ENCODE data around the gene TMEM19.

The TMEM19 gene

DNA sequence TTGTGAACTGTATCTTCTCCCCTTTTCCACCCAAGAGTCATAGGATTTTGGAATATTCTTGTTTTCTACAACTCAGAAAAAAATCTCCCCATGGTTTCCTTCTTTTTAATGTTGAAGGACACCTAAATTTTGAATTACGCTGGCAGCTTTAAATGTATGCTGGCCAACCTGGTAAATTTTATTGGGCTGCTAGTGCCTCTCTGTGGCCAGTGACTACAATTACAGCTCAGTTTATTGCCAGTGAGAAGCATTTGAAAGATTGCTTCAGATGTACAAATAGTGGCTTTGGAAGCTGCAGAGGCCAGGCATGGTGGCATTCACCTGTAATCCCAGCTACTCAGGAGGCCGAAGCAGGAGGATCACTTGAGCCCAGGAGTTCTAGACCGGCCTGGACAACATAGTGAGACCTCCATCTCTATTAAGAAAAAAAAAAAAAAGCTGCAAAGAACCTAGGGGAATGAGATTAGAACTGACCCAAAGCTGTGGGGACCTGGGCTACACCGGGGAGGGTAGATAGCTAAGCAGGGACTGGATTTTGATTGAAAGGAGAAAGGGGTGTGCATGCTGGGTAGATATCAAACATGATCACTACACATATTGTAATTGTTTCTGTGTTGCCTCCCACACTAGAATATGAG lies 61.2 kb downstream of the TMEM19 start:
- Histone ChIP-seq H3K27me3 (ENCODE audit: insufficient read depth, insufficient read length) (no peaks in the 10 kb centered on the region), H3K4me3 (ENCODE audit: insufficient read length, low read depth) (no peak overlapping the region), H3K9ac (ENCODE audit: insufficient read length, low read depth) (no peak overlapping the region), H3K4me1 (ENCODE audit: insufficient read depth, insufficient read length) (no peaks in the 10 kb centered on the region), H3K9me3 (ENCODE audit: insufficient read depth, low read length) (no peaks in the 10 kb centered on the region), H3K36me3 (ENCODE audit: insufficient read depth, insufficient read length, low read length) (no peaks in the 10 kb centered on the region)
- TF ChIP-seq YY1 (IDR thresholded peaks at IDR 0.05; ENCODE audit: insufficient read depth, insufficient read length) (no peak), ZNF274 (IDR thresholded peaks at IDR 0.05; ENCODE audit: low read depth, low read length) (no peak), SUZ12 (IDR thresholded peaks at IDR 0.05; ENCODE audit: extremely low read depth, insufficient read depth, insufficient read length) (no peak)
- DNase-seq (ENCODE audit: low read depth, low spot score) = peak; percentile 40

DNA sequence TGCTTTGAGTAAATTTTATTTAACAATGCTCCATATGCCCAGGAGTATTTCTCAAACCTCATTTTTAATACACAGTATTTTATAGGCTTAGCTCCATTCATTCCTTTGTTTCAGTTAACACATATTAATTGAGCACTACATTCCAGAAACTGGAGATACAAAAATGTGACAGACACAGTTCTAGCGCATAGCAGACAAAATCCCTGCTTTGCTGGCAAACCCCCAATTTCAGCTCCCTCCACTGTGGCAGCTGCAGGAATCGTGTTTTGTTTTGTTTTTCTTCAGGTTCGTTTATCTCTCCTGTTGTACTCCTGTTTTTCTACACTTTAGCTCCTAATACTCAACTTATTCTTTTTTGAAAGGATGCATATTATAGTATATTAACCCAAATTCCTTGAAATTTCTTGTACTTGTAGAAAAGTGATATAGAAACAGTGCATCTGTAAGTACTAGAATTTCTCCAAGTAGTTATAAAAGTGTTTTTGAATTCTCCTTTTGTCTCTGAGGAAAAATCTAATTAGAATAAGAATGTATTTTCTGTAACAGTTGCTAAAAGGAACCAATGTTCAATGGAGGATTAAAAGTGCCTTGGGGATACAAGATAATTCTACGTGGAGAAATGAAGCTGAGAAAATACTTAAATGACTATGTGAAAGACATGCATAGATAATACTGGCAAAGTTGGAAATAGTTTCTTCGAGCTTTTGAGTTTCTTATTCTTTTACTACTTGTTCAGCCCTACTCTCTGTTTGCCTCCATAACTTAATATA lies 62.4 kb downstream of the TMEM19 start:
- H3K4me1 ChIP-seq (ENCODE audit: insufficient read depth, insufficient read length) = no peaks in the 10 kb centered on the region
- H3K27me3 ChIP-seq (ENCODE audit: insufficient read depth, insufficient read length) = no peaks in the 10 kb centered on the region
- no peak for DNase-seq (ENCODE audit: low read depth, low spot score)
- no peak overlapping the region for H3K9ac ChIP-seq (ENCODE audit: insufficient read length, low read depth)
- H3K9me3 ChIP-seq (ENCODE audit: insufficient read depth, low read length) = no peaks in the 10 kb centered on the region
- H3K4me3 ChIP-seq (ENCODE audit: insufficient read length, low read depth) = no peak overlapping the region
- TF ChIP-seq YY1 (IDR thresholded peaks at IDR 0.05; ENCODE audit: insufficient read depth, insufficient read length) (no peak), ZNF274 (IDR thresholded peaks at IDR 0.05; ENCODE audit: low read depth, low read length) (no peak), SUZ12 (IDR thresholded peaks at IDR 0.05; ENCODE audit: extremely low read depth, insufficient read depth, insufficient read length) (no peak)
- H3K36me3 ChIP-seq (ENCODE audit: insufficient read depth, insufficient read length, low read length) = no peaks in the 10 kb centered on the region

GRCh38 chr12:71749666-71750065 lies 63.8 kb downstream of the TMEM19 start:
- Histone ChIP-seq H3K27me3 (ENCODE audit: insufficient read depth, insufficient read length) (no peaks in the 10 kb centered on the region), H3K4me3 (ENCODE audit: insufficient read length, low read depth) (no peak overlapping the region), H3K9me3 (ENCODE audit: insufficient read depth, low read length) (no peaks in the 10 kb centered on the region), H3K9ac (ENCODE audit: insufficient read length, low read depth) (no peak overlapping the region), H3K4me1 (ENCODE audit: insufficient read depth, insufficient read length) (peaks cover 3% of the 10 kb centered on the region), H3K36me3 (ENCODE audit: insufficient read depth, insufficient read length, low read length) (no peaks in the 10 kb centered on the region)
- no peak for TF ChIP-seq ZNF274 (IDR thresholded peaks at IDR 0.05; ENCODE audit: low read depth, low read length)
- TF ChIP-seq SUZ12 (IDR thresholded peaks at IDR 0.05; ENCODE audit: extremely low read depth, insufficient read depth, insufficient read length) = no peak
- no peak for TF ChIP-seq YY1 (IDR thresholded peaks at IDR 0.05; ENCODE audit: insufficient read depth, insufficient read length)
- DNase-seq (ENCODE audit: low read depth, low spot score) = no peak

DNA sequence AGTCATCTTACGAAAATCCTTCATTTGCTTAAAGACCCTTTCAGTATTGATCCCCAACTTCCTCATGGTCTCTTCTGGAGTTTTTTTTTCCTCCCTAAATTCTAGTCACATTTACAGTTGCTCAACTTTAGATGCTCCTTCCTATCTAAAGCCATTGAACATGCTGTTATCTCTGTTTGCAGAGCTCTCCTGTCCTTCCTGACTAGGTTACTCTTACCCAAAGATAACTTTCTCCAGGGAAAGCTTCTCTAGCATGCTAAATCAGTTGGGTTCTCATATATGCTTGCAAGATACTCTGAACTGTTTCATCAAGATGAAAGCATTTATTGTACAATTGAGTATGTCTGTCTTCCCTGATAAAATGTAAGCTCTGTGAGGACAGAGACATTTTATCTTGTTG lies 67.0 kb downstream of the TMEM19 start:
- Histone ChIP-seq H3K4me1 (ENCODE audit: insufficient read depth, insufficient read length) (peaks cover 3% of the 10 kb centered on the region), H3K9ac (ENCODE audit: insufficient read length, low read depth) (no peak overlapping the region), H3K27me3 (ENCODE audit: insufficient read depth, insufficient read length) (no peaks in the 10 kb centered on the region), H3K36me3 (ENCODE audit: insufficient read depth, insufficient read length, low read length) (peaks cover 20% of the 10 kb centered on the region), H3K4me3 (ENCODE audit: insufficient read length, low read depth) (no peak overlapping the region), H3K9me3 (ENCODE audit: insufficient read depth, low read length) (peaks cover 12% of the 10 kb centered on the region)
- TF ChIP-seq ZNF274 (IDR thresholded peaks at IDR 0.05; ENCODE audit: low read depth, low read length) = no peak
- no peak for TF ChIP-seq SUZ12 (IDR thresholded peaks at IDR 0.05; ENCODE audit: extremely low read depth, insufficient read depth, insufficient read length)
- TF ChIP-seq YY1 (IDR thresholded peaks at IDR 0.05; ENCODE audit: insufficient read depth, insufficient read length) = no peak
- DNase-seq (ENCODE audit: low read depth, low spot score) = no peak

Measured in NT2/D1 (cell line).